ENCODE measurements around the gene RHOT2. TPM values are rescaled to one million over a fixed set of nuclear protein-coding genes. Genes with fewer than 3 reads are reported as not detected.
A peak's percentile ranks its signal among the peaks of the same experiment; 100 is the strongest.

RHOT2 gene
- total and polyA plus RNA-seq, 12 donors = 34.7 to 462 (median 89.2) TPM

GRCh38 chr16:682493-683395, 14.8 kb downstream of the RHOT2 start:
- no peaks in the 10 kb centered on the region for H3K27me3 ChIP-seq
- peaks cover 0 to 35% of the 10 kb centered on the region in 2 donors for H3K36me3 ChIP-seq (replicated peaks in 1 of 2)
- 68 to 77% (median 70%) methylated on average over 32 to 36 of the region's 36 CpGs for WGBS, 4 donors
- no peaks in the 10 kb centered on the region for H3K9me3 ChIP-seq (replicated peaks in 1 of 3)
- TF ChIP-seq CTCF (IDR thresholded peaks at IDR 0.05) = peak in 1 of 6 experiments; percentile 3
- peak in 1 of 2 donors; percentile 6 for TF ChIP-seq POLR2A (IDR thresholded peaks at IDR 0.05)
- H3K27ac ChIP-seq = peak overlapping the region in 2 of 5 donors; percentile 38 to 79
- H3K4me3 ChIP-seq = no peak overlapping the region
- H3K4me1 ChIP-seq (replicated peaks in 1 of 2) = peaks cover 27 to 41% of the 10 kb centered on the region in 2 donors
- peak in 1 of 7 donors; percentile 36 for DNase-seq
- intact Hi-C loops (cut with DNase I) = no loop called here

- Histone ChIP-seq H3K36me3 (replicated peaks in 1 of 2) (peaks cover 0 to 36% of the 10 kb centered on the region in 2 donors), H3K4me3 (peak overlapping the region in 2 of 4 donors; percentile 4 to 79), H3K27me3 (no peaks in the 10 kb centered on the region), H3K4me1 (replicated peaks in 1 of 2) (peaks cover 27 to 41% of the 10 kb centered on the region in 2 donors), H3K27ac (peak overlapping the region in 4 of 5 donors; percentile 38 to 90 (median 80)), H3K9me3 (replicated peaks in 1 of 3) (no peaks in the 10 kb centered on the region)
- TF ChIP-seq CTCF (IDR thresholded peaks at IDR 0.05) (no peak), POLR2A (IDR thresholded peaks at IDR 0.05) (no peak)
- WGBS, 4 donors = 12 to 23% (median 17%) methylated on average over 22 to 57 of the region's 57 CpGs
- intact Hi-C loops (cut with DNase I) = no loop called here
- DNase-seq = peak in 3 of 7 donors; percentile 38 to 57 (median 39)
These were observed 15.6 kb downstream of the RHOT2 start for GRCh38 chr16:683396-684070.

GRCh38 chr16:684071-684794, 16.3 kb downstream of the RHOT2 start, which contains the start of gene JMJD8:
JMJD8 (minus strand) TSS chr16:684334; CDS start chr16:684319, 15 bp downstream.
- Histone ChIP-seq H3K4me3 (peak within 1 kb of the TSS in 2 of 4 donors; percentile 4 to 79), H3K27ac (peak within 1 kb of the TSS in 4 of 5 donors; percentile 38 to 90 (median 80)), H3K36me3 (replicated peaks in 1 of 2) (peaks cover 0 to 36% of the 10 kb centered on the region in 2 donors), H3K9me3 (replicated peaks in 1 of 3) (no peaks in the 10 kb centered on the region), H3K27me3 (no peaks in the 10 kb centered on the region), H3K4me1 (replicated peaks in 1 of 2) (peaks cover 27 to 47% of the 10 kb centered on the region in 2 donors)
- TF ChIP-seq POLR2A (IDR thresholded peaks at IDR 0.05) (peak; percentile 32 to 69), CTCF (IDR thresholded peaks at IDR 0.05) (no peak)
- DNase-seq = peak; percentile 97 to 98 (median 97)
- WGBS, 4 donors = 0 to 3% (median 1%) methylated on average over 1 to 91 of the region's 91 CpGs
- intact Hi-C loops (cut with DNase I) = no loop called here

All from adrenal gland (tissue), 12 donors.